CD4-positive, alpha-beta memory T cell (primary cell): ENCODE results near the gene GDI1. TPM values are rescaled to one million over a fixed set of nuclear protein-coding genes. Genes with fewer than 3 reads are reported as not detected.

Experiments used
- CTCF ChIA-PET: fragments of 350-600 bp; sonication (Branson Sonifier 250); formaldehyde crosslinking; loops from one replicate; lab custom pipeline; 2021; ENCODE audit warnings: inconsistent platforms; ENCODE audit not compliant: partially characterized antibody; lab: Charles Lee
- POLR2A ChIA-PET: fragments of 350-600 bp; sonication (Branson Sonifier 250); formaldehyde crosslinking; loops from one replicate; lab custom pipeline; 2021; ENCODE audit not compliant: partially characterized antibody; lab: Charles Lee
- DNase-seq, 5 donors: peaks; one replicate each; pipeline versions ENCODE4 v3.0.0 to v3.0.0-alpha.2; 2020 to 2022; ENCODE audit warnings: mixed read lengths in 1 of 5
- H3K27ac ChIP-seq: one replicate; pipeline ENCODE4 v1.7.0; 2013; ENCODE audit warnings: low read depth, low read length
- H3K27me3 ChIP-seq: 2 replicates; pipeline ENCODE4 v1.7.0; 2013; ENCODE audit warnings: mild to moderate bottlenecking, low read length, moderate library complexity; ENCODE audit not compliant: insufficient read depth
- H3K36me3 ChIP-seq: 2 replicates; pipeline ENCODE4 v1.7.0; 2013; ENCODE audit warnings: mild to moderate bottlenecking, low read length, moderate library complexity; ENCODE audit not compliant: insufficient read depth
- H3K4me1 ChIP-seq: 2 replicates; pipeline ENCODE4 v1.7.0; 2013; ENCODE audit warnings: mild to moderate bottlenecking, low read length, moderate library complexity; ENCODE audit not compliant: insufficient read depth
- H3K4me3 ChIP-seq, 2 donors: one replicate each; pipeline ENCODE4 v1.7.0; 2013; ENCODE audit warnings: low read length in 2 of 2, mild to moderate bottlenecking in 1 of 2
- H3K9me3 ChIP-seq, 2 donors: one replicate each; pipeline ENCODE4 v1.7.0; 2013; ENCODE audit warnings: low read length in 2 of 2, control low read depth in 1 of 2; ENCODE audit not compliant: control insufficient read depth in 1 of 2
- H3K27ac Mint-ChIP-seq, 7 donors: one replicate each; pipeline ENCODE4 v1.8.0; 2020 to 2021; ENCODE audit warnings: mixed read lengths in 7 of 7, mild to moderate bottlenecking in 6 of 7, inconsistent platforms in 3 of 7, moderate library complexity in 3 of 7
- H3K27me3 Mint-ChIP-seq, 2 donors: one replicate each; pipeline ENCODE4 v1.8.0; 2020 to 2021; ENCODE audit warnings: mixed read lengths in 2 of 2
- H3K36me3 Mint-ChIP-seq, 2 donors: one replicate each; pipeline ENCODE4 v1.8.0; 2020 to 2021; ENCODE audit warnings: mixed read lengths in 2 of 2, inconsistent platforms in 1 of 2, mild to moderate bottlenecking in 1 of 2
- H3K4me1 Mint-ChIP-seq, 4 donors: one replicate each; pipeline ENCODE4 v1.8.0; 2020 to 2021; ENCODE audit warnings: mixed read lengths in 4 of 4, mild to moderate bottlenecking in 1 of 4
- H3K4me3 Mint-ChIP-seq, 8 donors: one replicate each; pipeline ENCODE4 v1.8.0; 2020 to 2021; ENCODE audit warnings: mixed read lengths in 8 of 8, mild to moderate bottlenecking in 7 of 8, moderate library complexity in 6 of 8, inconsistent platforms in 3 of 8
- H3K9me3 Mint-ChIP-seq, 8 donors: one replicate each; pipeline ENCODE4 v1.8.0; 2020 to 2021; ENCODE audit warnings: mixed read lengths in 8 of 8, mild to moderate bottlenecking in 5 of 8, inconsistent platforms in 3 of 8, moderate library complexity in 1 of 8
- intact Hi-C: fragments of 100-400 bp; cut with micrococcal nuclease; formaldehyde crosslinking; loops from one replicate; pipeline ENCODE4 v1.15.1; 2023
- polyA plus RNA-seq, 2 donors: library from polyadenylated mRNA; unstranded; fragments of 300-500 nt; fragmentation: Illumina TruSeq; gene quantifications; one replicate each; pipeline ENCODE4 v1.2.3, GENCODE V29; 2021
- total RNA-seq, 2 experiments: library from RNA; stranded (reverse); gene quantifications; one replicate each; pipeline ENCODE4 v1.2.3, GENCODE V29; 2021

GDI1 gene
- total and polyA plus RNA-seq, 4 experiments from 2014 or later, result 48.2 to 220 (median 138) TPM

DNA sequence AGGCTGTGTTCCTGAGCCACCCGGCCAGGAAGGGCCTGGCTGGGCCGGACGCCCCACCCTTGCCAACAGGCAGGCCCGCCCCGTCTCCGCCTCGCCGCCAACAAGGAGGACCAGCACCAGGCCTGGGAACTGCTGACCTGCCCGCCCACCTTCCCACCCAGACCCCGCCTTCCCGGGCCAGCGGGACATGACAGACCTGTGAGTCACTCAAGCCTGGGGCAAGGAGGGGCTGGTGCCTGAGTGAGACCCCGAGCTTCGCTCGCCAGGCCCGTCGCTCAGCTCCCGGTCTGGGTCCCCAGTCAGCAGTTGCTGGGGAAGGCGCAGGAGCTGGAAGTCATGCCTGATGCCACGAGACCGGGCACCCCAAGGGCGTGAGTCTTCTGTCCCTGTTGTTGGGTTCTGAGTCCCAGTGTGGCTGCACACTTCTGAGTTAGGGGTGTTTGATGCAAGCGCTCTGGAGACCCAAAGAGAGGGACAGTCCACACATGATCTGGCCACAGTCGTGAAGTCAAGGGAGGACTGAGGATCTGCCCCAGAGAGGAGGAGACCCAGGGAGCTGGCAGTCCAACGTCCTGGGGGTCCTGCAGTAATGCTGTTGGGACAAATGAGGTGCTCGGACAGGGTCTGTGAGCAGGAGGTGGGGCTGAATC, 27.6 kb upstream of the GDI1 start, which contains the start of gene DNASE1L1:
DNASE1L1 (minus strand) TSS at position 33 of the 650 bp plus-strand sequence. CDS start 3,686 bp downstream, outside the sequence.
- peak within 1 kb of the TSS in 4 of 7 donors; percentile 11 to 85 (median 46) for H3K27ac Mint-ChIP-seq
- peak within 1 kb of the TSS in 5 of 8 donors; percentile 31 to 67 (median 40) for H3K4me3 Mint-ChIP-seq
- peak in 1 of 5 donors; percentile 35 for DNase-seq
- peaks cover 10% of the 10 kb centered on the region for H3K4me1 ChIP-seq
- intact Hi-C loops, result no loop called here
- no peaks in the 10 kb centered on the region for H3K9me3 ChIP-seq
- CTCF ChIA-PET, result interaction anchor here (1.1 to 1.4 kb wide), 2 partner anchors 12 to 20 kb away, joined by 3 read pairs; no protein-coding TSS in a partner anchor
- peaks cover 0 to 9% of the 10 kb centered on the region in 2 donors for H3K36me3 Mint-ChIP-seq
- no peaks in the 10 kb centered on the region for H3K36me3 ChIP-seq
- H3K9me3 Mint-ChIP-seq, result peaks cover 0 to 4% (median 0%) of the 10 kb centered on the region in 8 donors
- H3K4me1 Mint-ChIP-seq, result peaks cover 4 to 24% (median 11%) of the 10 kb centered on the region in 4 donors
- no peak within 1 kb of the TSS for H3K27ac ChIP-seq
- no peaks in the 10 kb centered on the region for H3K27me3 Mint-ChIP-seq
- POLR2A ChIA-PET, result interaction anchor here (0.6 to 5.8 kb wide), 5 partner anchors 11 to 77 kb away, joined by 3 to 101 read pairs (median 3); partner anchors contain the start of genes ATP6AP1, RPL10 and UBL4A
- no peaks in the 10 kb centered on the region for H3K27me3 ChIP-seq
- no peak within 1 kb of the TSS for H3K4me3 ChIP-seq

DNA sequence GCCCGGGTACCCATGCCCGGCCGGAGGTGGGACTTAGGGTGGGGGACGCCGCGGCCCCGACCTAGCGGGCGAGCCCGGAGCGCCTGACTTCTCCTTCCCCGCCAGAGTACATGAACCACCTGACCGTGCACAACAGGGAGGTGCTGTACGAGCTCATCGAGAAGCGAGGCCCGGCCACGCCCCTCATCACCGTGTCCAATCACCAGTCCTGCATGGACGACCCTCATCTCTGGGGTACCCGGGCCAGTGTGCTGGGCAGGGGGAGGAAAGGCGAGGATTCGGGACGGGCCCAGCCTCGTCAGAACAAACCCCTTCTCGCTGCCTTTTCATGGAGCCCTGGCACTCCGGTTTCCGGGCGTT, 25.0 kb upstream of the GDI1 start:
- ChIA-PET CTCF (interaction anchor here (1.0 to 1.3 kb wide), 2 partner anchors 9 to 13 kb away, joined by 3 to 5 read pairs; partner anchors contain the start of gene RPL10), POLR2A (interaction anchor here (0.7 to 5.8 kb wide), 27 partner anchors 8 to 487 kb away, joined by 3 to 101 read pairs (median 4); partner anchors contain the start of genes ATP6AP1, EMD, FAM3A and FAM50A)
- Histone ChIP-seq H3K27ac (peak overlapping the region; percentile 70), H3K36me3 (no peaks in the 10 kb centered on the region), H3K4me3 (peak overlapping the region; percentile 42 to 51), H3K27me3 (no peaks in the 10 kb centered on the region), H3K9me3 (no peaks in the 10 kb centered on the region), H3K4me1 (peaks cover 10% of the 10 kb centered on the region)
- intact Hi-C loops, result loop anchor here (10.0 kb wide), 1 partner anchor 63 kb away; the partner anchor contains the start of gene LAGE3
- peaks cover 0 to 4% (median 0%) of the 10 kb centered on the region in 8 donors for H3K9me3 Mint-ChIP-seq
- peak overlapping the region; percentile 78 to 85 (median 82) for H3K4me3 Mint-ChIP-seq
- peaks cover 4 to 24% (median 11%) of the 10 kb centered on the region in 4 donors for H3K4me1 Mint-ChIP-seq
- H3K27ac Mint-ChIP-seq, result peak overlapping the region; percentile 77 to 95 (median 85)
- peak in 4 of 5 donors; percentile 36 to 58 (median 43) for DNase-seq
- no peaks in the 10 kb centered on the region for H3K27me3 Mint-ChIP-seq
- peaks cover 0 to 11% of the 10 kb centered on the region in 2 donors for H3K36me3 Mint-ChIP-seq

DNA sequence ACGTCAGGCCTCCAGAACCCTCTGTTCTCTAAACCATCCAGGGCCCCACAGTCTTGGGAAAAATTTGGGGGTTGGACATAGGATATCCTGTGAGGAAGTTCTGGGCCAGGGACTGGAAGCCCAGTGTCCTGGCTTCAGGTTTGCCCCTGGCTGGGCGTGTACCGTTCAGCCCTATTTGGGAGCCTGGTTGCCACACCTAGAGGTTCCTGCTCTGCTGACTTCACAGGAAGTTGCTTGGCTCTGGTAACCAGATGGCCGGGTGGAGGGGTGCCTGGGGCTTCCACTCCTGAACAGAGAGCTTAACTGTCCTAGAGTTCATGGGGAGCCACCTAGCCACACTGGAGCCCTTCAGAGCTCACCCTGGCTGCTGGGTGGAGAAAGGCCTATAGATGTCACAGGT, 24.5 kb upstream of the GDI1 start:
- POLR2A ChIA-PET, result interaction anchor here (0.7 to 5.8 kb wide), 26 partner anchors 8 to 487 kb away, joined by 3 to 101 read pairs (median 4); partner anchors contain the start of genes ATP6AP1, EMD, FAM3A and FAM50A

DNA sequence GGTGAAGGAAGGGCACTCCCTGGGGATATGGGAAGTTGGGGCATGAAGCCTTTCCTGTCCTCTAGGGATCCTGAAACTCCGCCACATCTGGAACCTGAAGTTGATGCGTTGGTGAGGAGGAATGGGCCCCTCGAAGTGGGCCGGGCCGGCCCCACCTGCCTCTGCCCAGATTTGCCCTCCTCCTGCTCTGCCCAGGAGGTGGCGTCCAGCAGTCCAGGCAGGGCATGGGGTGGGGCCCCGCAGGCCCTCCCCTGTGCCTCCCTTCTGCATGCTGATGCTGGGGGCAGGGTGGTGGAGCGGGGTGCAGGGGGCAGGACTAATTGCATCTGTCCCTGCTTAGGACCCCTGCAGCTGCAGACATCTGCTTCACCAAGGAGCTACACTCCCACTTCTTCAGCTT, 23.8 kb upstream of the GDI1 start:
- peak overlapping the region in 3 of 8 donors; percentile 78 to 85 (median 82) for H3K4me3 Mint-ChIP-seq
- no peaks in the 10 kb centered on the region for H3K9me3 ChIP-seq
- CTCF ChIA-PET, result interaction anchor here (1.3 to 1.5 kb wide), 3 partner anchors 8 to 15 kb away, joined by 3 to 5 read pairs (median 4); partner anchors contain the start of gene RPL10

More for the DNA sequence above, 24.5 kb upstream of the GDI1 start:
- peaks cover 4 to 24% (median 11%) of the 10 kb centered on the region in 4 donors for H3K4me1 Mint-ChIP-seq
- no peaks in the 10 kb centered on the region for H3K9me3 ChIP-seq
- H3K4me3 ChIP-seq, result peak overlapping the region; percentile 42 to 51
- peaks cover 10% of the 10 kb centered on the region for H3K4me1 ChIP-seq
- peak in 4 of 5 donors; percentile 30 to 63 (median 40) for DNase-seq
- H3K36me3 Mint-ChIP-seq, result peaks cover 0 to 11% of the 10 kb centered on the region in 2 donors
- CTCF ChIA-PET, result interaction anchor here (1.0 to 1.5 kb wide), 4 partner anchors 9 to 14 kb away, joined by 3 to 5 read pairs (median 4); partner anchors contain the start of gene RPL10
- peaks cover 0 to 4% (median 0%) of the 10 kb centered on the region in 8 donors for H3K9me3 Mint-ChIP-seq
- intact Hi-C loops, result loop anchor here (10.0 kb wide), 1 partner anchor 62 kb away; the partner anchor contains the start of gene LAGE3
- peak overlapping the region; percentile 70 for H3K27ac ChIP-seq
- H3K4me3 Mint-ChIP-seq, result peak overlapping the region; percentile 78 to 85 (median 82)
- no peaks in the 10 kb centered on the region for H3K27me3 ChIP-seq
- peak overlapping the region; percentile 79 to 95 (median 85) for H3K27ac Mint-ChIP-seq
- no peaks in the 10 kb centered on the region for H3K36me3 ChIP-seq
- no peaks in the 10 kb centered on the region for H3K27me3 Mint-ChIP-seq

DNA sequence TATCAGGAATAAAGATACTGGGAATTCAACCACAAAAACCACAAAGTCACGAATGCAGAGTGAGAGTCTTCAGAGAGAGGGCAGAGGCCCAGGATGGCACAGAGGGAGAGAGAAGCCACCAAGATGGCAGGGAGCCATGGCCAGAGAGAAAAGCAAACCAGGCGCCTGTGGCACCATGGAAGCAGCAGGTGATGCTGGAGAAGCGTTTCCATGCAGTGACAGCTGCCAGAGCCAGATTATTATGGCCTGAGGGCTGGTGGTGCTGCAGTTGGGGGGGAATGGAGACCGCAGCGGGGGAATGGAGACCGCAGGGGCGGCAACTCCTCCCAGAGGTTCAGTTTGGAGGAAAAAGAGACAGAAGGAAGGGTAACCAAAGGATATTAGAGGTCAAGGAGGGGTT, 19.8 kb upstream of the GDI1 start:
- ChIA-PET CTCF (interaction anchor here (1.1 kb wide), 1 partner anchor 17 kb away, joined by 3 read pairs; no protein-coding TSS in a partner anchor), POLR2A (no interaction called here)
- Histone ChIP-seq H3K4me1 (peaks cover 8% of the 10 kb centered on the region), H3K36me3 (no peaks in the 10 kb centered on the region), H3K27ac (no peak overlapping the region), H3K27me3 (no peaks in the 10 kb centered on the region), H3K9me3 (no peaks in the 10 kb centered on the region), H3K4me3 (no peak overlapping the region)
- Mint-ChIP-seq H3K9me3 (no peaks in the 10 kb centered on the region), H3K4me1 (peaks cover 4 to 8% (median 7%) of the 10 kb centered on the region in 4 donors), H3K27ac (no peak overlapping the region), H3K36me3 (peaks cover 0 to 9% of the 10 kb centered on the region in 2 donors), H3K4me3 (no peak overlapping the region), H3K27me3 (no peaks in the 10 kb centered on the region)
- no peak for DNase-seq
- intact Hi-C loops, result loop anchor here (10.0 kb wide), 1 partner anchor 58 kb away; the partner anchor contains the start of gene LAGE3

More for the DNA sequence above, 23.8 kb upstream of the GDI1 start:
- Mint-ChIP-seq H3K9me3 (peaks cover 0 to 4% (median 0%) of the 10 kb centered on the region in 8 donors), H3K36me3 (peaks cover 0 to 11% of the 10 kb centered on the region in 2 donors), H3K27ac (peak overlapping the region in 5 of 7 donors; percentile 71 to 85 (median 79)), H3K27me3 (no peaks in the 10 kb centered on the region), H3K4me1 (peaks cover 4 to 23% (median 11%) of the 10 kb centered on the region in 4 donors)
- Histone ChIP-seq H3K4me1 (peaks cover 10% of the 10 kb centered on the region), H3K27ac (peak overlapping the region; percentile 70), H3K36me3 (no peaks in the 10 kb centered on the region), H3K4me3 (no peak overlapping the region), H3K27me3 (no peaks in the 10 kb centered on the region)
- no peak for DNase-seq
- intact Hi-C loops, result loop anchor here (10.0 kb wide), 1 partner anchor 62 kb away; the partner anchor contains the start of gene LAGE3
- POLR2A ChIA-PET, result interaction anchor here (0.7 to 5.8 kb wide), 11 partner anchors 11 to 486 kb away, joined by 4 to 101 read pairs (median 5); partner anchors contain the start of genes ATP6AP1, PLXNA3, RPL10 and SLC10A3

DNA sequence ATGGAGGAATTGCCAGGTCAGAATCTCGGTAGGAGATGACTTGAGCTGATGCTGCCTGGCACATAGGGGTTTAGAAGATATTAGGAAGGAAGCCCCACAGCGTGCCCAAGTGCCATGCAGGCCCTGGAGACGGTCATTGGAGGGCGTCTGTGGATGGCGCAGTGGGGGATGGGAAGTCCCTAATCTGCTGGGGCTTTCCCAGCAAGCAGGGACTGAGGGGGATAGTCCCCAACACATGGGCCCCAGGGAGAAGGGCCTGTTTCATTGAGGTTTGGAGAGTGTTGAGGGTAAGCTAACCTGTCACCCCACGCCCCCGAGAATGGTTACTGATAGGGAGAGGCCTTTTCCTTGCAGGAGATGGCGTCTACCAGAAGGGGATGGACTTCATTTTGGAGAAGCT, 17.8 kb upstream of the GDI1 start:
- Mint-ChIP-seq H3K27ac (no peak overlapping the region), H3K36me3 (peaks cover 0 to 5% of the 10 kb centered on the region in 2 donors), H3K27me3 (no peaks in the 10 kb centered on the region), H3K9me3 (no peaks in the 10 kb centered on the region), H3K4me1 (peaks cover 1 to 5% (median 3%) of the 10 kb centered on the region in 4 donors), H3K4me3 (no peak overlapping the region)
- no peak for DNase-seq
- ChIA-PET POLR2A (interaction anchor here (1.3 kb wide), 1 partner anchor 9 kb away, joined by 5 read pairs; the partner anchor contains the start of gene ATP6AP1), CTCF (no interaction called here)
- no peak overlapping the region for H3K27ac ChIP-seq
- no peaks in the 10 kb centered on the region for H3K36me3 ChIP-seq
- no peaks in the 10 kb centered on the region for H3K9me3 ChIP-seq
- intact Hi-C loops, result loop anchor here (10.0 kb wide), 1 partner anchor 56 kb away; the partner anchor contains the start of gene LAGE3
- no peaks in the 10 kb centered on the region for H3K27me3 ChIP-seq
- H3K4me1 ChIP-seq, result no peaks in the 10 kb centered on the region
- H3K4me3 ChIP-seq, result no peak overlapping the region
